HG03469 (cell line): ENCODE measurements around the gene POU2F3.
"Not testable (repeated sequence)": the region's sequence is repeated elsewhere in the genome, so short reads cannot be mapped to it uniquely, and the experiment has no call there.

Source experiments
- ATAC-seq: cut with Tn5 transposase; IDR thresholded peaks from one replicate; pipeline ENCODE4 v1.9.1; 2021; ENCODE audit warnings: mild to moderate bottlenecking, moderate library complexity, moderate number of reproducible peaks; ENCODE audit not compliant: unreplicated experiment

POU2F3 gene

GRCh38 chr11:120249279-120250262 lies 9.6 kb downstream of the POU2F3 start:
- ATAC-seq, result no peak

DNA sequence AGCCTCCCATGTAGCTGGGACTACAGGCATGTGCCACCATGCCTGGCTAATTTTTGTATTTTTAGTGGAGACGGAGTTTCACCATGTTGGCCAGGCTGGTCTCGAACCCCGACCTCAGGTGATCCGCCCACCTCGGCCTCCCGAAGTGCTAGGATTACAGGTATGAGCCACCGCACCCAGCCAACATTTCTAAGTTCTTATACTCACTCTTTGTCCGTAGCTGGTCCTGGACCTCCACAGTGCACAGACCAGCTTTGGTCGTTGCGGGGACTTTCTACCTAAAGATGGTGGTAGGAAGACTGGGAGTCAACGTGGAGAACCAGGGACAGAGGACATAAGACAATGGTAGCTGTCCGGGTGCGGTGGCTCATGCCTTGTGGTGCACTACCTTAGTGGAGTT lies 13.4 kb downstream of the POU2F3 start:
- ATAC-seq, result not testable (repeated sequence)

DNA sequence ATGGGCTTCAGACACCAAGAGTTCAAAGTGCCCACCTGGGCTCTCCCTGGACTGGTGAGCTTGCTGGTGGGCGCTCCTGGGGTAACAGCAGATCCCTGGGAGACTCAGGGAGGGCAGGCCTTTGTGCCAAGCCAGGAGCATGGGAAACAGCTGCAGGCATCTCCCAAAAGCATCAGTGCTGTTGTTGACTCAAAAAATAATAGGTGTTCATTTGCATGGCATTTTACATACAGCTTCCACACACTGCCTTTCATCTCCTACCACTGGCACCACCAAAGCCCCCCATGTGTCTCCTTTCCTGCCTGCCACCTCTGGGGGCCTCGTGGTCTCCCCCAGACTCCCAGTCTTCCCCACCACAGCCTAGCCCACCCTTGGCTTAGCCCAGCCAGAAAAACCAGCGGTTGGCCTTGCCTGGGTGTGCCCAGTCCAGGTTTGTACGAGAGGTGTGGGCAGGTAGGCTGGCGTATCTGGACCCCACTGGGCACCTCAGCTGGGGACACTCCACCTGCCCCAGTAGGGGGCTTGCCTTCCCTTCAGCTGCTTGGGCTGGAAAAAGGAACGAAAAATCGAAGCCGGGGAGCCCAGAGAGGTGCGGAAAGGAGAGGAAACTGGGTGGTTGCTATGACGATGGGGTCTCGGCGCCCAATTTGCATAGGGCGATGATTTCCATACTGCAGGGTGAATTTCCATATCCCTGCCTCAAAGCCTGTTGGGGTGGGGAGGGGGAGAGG lies 15.0 kb downstream of the POU2F3 start:
- ATAC-seq, result no peak

GRCh38 chr11:120255519-120255866 lies 15.6 kb downstream of the POU2F3 start:
- no peak for ATAC-seq

DNA sequence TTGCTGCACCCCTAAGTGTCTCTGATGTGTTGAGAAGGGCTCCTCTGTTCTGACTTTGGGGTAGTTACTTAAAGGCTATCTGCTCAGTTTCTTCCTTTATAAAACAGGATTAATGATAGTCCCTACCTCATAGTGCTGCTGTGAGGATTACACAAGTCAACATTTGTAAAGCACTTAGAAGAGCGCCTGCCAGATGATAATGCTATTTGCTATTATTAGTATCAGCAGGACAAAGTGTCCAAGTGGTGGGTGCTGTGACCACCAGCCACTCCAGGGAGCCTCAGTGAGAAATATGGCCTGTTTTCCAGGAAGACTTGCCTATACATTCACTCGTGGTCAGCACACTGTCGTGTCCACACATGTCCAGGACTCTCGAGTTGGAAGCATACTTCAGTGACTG lies 16.2 kb downstream of the POU2F3 start:
- ATAC-seq, result no peak

DNA sequence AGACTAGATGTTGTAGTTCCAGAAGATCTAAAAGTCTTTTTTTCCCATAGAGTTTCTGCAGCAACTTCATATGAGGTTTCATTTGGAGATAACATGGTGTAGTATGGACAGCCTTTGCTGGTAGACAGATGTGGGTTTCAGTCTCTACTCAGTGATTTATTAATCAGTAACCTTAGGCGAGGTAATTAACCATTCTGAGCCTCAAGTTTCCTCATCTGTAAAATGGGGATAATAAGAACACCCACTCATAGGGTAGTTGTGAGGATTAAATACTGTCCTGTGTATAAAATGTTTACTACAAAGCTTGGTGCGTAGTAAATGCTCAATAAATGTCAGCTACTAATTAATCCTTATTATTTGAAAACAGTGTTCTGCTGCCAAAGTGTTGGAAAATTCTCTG lies 16.8 kb downstream of the POU2F3 start:
- ATAC-seq, result no peak

GRCh38 chr11:120257346-120257745 lies 17.4 kb downstream of the POU2F3 start:
- ATAC-seq, result no peak

- no peak for ATAC-seq
Observed at GRCh38 chr11:120258661-120259060, 18.7 kb downstream of the POU2F3 start.

DNA sequence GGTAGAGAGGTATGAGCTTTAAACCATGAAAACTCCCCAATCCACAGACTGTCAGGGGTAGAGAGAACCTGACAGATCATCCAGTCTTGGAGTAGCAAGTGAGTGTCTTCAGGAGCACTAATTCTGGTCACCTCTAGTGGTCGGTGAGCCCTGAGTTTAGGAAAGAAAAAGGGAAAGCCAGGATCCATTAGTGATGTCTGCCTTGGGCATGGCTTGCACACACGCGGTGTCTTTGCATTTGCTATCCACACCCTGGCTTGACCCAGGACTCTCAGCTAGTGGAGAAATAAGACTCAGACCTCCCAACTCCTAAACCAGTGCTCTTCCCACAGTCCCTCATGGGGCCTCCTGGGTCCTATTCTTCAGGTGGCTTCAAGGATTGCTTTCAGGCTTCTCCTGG lies 19.3 kb downstream of the POU2F3 start:
- no peak for ATAC-seq

- no peak for ATAC-seq
Observed at GRCh38 chr11:120259988-120260565, 20.1 kb downstream of the POU2F3 start.

DNA sequence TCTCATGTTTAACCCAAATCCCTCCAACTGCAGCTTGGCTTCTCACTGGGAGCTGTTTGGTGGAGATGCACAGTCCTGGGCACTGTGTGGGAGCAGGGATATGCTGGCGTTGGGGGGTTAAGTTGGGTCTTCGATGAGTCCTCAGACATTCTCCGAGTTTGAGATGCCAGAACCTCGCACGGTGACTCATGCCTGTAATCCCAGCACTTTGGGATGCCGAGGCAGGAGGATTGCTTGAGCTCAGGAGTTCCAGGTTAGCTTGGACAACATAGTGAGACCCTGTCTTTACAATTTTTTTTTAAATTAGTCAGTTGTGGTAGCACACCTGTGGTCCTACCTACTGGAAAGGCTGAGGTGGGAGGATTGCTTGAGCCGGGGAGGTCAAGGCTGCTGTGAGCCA lies 20.7 kb downstream of the POU2F3 start:
- no peak for ATAC-seq

DNA sequence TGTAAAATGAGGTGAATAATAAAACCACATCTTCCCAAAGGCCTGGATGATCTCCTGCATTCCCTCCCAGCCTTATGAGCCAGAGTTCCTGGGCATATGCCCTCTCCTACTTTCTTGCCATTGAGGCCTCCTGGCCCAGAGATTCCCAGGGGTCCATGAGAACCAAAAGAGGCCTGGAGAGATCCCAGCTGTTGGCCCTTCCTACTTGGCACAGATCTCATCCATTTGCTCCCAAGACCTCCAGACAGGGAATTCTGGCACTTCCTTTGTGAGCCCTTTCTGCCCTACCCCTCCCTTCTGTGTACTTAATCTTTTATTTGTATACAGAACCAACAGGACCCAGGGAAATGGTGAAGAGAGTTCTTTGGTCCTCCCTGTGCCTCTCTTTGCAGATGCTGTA lies 21.4 kb downstream of the POU2F3 start:
- ATAC-seq, result no peak

DNA sequence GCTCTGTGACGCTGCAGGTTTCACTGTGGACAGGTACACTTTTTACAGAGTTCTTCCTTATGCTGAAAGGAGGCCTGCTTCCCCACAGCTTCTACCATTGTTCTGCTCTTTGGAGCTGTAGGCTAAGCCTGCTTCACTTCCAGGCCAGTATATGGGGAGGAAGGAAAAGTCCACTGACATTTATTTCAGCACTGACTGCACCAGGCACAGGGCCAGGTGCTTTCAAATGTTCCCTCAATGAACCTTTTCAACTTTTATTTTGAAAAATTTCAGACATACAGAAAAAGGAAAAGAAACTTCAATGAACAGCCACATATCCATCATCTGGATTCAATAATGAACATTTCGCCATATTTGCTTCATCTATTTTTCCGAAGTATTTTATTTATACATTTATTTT lies 22.0 kb downstream of the POU2F3 start:
- no peak for ATAC-seq

GRCh38 chr11:120267319-120267718 lies 27.4 kb downstream of the POU2F3 start:
- no peak for ATAC-seq

DNA sequence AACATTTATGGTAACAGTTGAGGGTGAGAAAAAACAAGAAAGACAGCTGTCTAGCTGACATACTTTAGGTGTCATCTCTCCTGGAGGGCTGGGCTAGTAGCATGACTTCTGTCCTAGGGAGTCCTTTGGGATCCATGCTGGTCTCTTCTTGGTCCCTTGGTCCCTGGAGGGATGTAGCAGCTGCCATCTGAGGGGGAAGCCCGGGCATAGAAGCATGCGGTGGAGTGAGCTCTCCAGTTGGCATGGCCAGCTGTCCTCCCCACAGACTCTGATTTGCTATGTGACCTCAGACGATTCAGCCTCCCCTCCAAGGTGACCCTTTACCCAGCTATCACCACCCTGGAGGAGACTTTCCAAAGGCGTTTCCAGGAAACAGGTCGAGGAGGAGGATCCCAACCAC lies 28.7 kb downstream of the POU2F3 start:
- ATAC-seq, result no peak

- ATAC-seq, result no peak
Observed at GRCh38 chr11:120270386-120270785, 30.4 kb downstream of the POU2F3 start.

DNA sequence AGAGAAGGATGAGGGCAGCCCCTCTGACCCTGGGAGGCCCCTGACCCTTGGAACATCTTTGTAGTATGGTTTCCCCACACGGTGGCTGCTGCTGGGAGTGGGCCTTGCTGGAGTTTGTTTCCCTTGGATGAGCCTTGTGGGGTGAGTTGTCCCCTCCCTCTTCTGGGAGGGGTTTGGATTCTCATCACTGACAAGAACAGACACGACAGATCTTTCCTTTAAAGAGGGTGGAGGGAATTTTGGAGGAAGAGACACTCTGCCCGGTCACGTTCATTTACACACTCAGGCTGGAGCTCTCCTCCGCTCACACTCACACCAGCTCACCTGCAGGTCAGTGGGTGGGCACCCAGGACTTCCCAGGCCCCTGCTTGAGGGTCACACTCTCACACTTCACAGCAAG lies 31.7 kb downstream of the POU2F3 start:
- ATAC-seq, result no peak

- no peak for ATAC-seq
Observed at GRCh38 chr11:120272303-120272702, 32.4 kb downstream of the POU2F3 start.

DNA sequence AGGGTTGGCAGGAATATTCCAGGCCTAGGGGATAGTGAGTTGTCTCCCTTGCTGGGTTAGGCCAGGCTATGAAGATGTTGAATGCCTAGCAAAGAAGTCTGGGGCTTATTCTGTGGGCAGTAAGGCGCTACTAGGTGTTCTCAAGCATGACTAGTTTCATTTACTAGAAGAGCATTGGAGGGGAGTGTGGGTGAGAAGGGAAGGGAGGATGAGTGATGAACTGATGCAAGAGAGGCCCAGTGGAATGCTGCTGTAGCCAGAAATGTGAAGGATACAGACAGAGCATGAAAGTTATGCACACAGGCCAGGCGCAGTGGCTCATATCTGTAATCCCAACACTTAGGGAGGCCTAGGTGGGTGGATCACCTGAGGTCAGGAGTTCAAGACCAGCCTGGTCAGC lies 33.5 kb downstream of the POU2F3 start:
- ATAC-seq, result no peak

GRCh38 chr11:120273956-120274355 lies 34.0 kb downstream of the POU2F3 start:
- ATAC-seq, result not testable (repeated sequence)

DNA sequence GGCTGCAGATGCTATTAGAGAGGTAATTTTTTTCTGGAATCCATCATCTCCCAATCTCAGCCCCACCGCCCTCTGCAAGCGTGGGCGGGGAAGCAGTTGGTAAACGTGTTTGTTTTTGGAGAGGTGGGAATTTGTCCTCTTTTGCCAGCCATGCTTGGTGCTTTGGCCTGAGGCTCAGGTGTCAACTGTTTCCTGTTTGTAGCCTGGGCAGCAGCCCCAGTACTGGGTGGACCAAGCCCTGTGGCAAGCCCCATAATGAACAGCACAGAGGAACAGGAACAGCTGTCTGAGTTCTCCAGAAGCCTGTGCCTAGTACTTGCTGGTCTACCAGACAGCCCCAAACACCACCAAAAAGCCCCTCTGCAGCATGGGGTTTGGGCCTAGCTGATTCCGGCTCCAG lies 39.6 kb downstream of the POU2F3 start:
- ATAC-seq, result no peak

GRCh38 chr11:120280600-120281051 lies 40.7 kb downstream of the POU2F3 start:
- no peak for ATAC-seq
